Stomach (tissue), 19 donors: Measurements from ENCODE around the gene TMEM150A. TPM values are rescaled to one million over a fixed set of nuclear protein-coding genes. Genes with fewer than 3 reads are reported as not detected.

Experiments
- DNase-seq, 2 donors: peaks; one replicate each; pipeline versions ENCODE4 v3.0.0 to v3.0.0-alpha.2; 2013 to 2019
- H3K27ac ChIP-seq, 5 donors: fragments of 200-600 bp in 4 of 5; sonication (generic) in 4 of 5; one replicate each; pipeline ENCODE4 v1.5.1; 2013 to 2019; ENCODE audit warnings: mild to moderate bottlenecking in 1 of 5, moderate library complexity in 1 of 5
- H3K27me3 ChIP-seq, 3 donors: fragments of 200-600 bp; sonication (generic); one replicate each; pipeline ENCODE4 v1.5.1; 2017 to 2019; ENCODE audit warnings: mixed run types in 1 of 3
- H3K36me3 ChIP-seq, 4 donors: fragments of 200-600 bp; sonication (generic); 1 replicate in 3 of 4; 2 replicates in 1 of 4; pipeline ENCODE4 v1.5.1; 2016 to 2019
- H3K4me1 ChIP-seq, 4 donors: fragments of 200-600 bp; sonication (generic); one replicate each; pipeline ENCODE4 v1.5.1; 2016 to 2019
- H3K4me3 ChIP-seq, 4 donors: fragments of 200-600 bp; sonication (generic) in 3 of 4; one replicate each; pipeline ENCODE4 v1.5.1; 2016 to 2019; ENCODE audit warnings: mild to moderate bottlenecking in 1 of 4
- H3K9me3 ChIP-seq, 4 donors: fragments of 200-600 bp; sonication (generic); one replicate each; pipeline ENCODE4 v1.5.1; 2016 to 2019
- EP300 ChIP-seq: sonication (generic); formaldehyde crosslinking; IDR thresholded peaks from one replicate; pipeline ENCODE4 v1.6.1; 2017; ENCODE audit warnings: antibody characterized with exemption
- POLR2A ChIP-seq, 4 donors: fragments of 450-650 bp; IDR thresholded peaks; one replicate each; pipeline ENCODE4 v1.6.1; 2016; ENCODE audit warnings: antibody characterized with exemption in 4 of 4, control low read depth in 2 of 4, mild to moderate bottlenecking in 1 of 4, moderate library complexity in 1 of 4
- POLR2AphosphoS5 ChIP-seq, 3 donors: sonication (generic); formaldehyde crosslinking; IDR thresholded peaks; one replicate each; pipeline ENCODE4 v1.6.1; 2016; ENCODE audit warnings: antibody characterized with exemption in 3 of 3
- WGBS, 5 donors: extraction: QIAGEN DNeasy Blood & Tissue Kit in 3 of 5; methylation state at CpG; one replicate each; pipeline versions ENCODE4 v1.1.5 to v1.1.7; 2013 to 2018; 5-methylcytosine and 5-hydroxymethylcytosine counted together
- intact Hi-C: fragments of 100-400 bp; cut with DNase I; formaldehyde crosslinking; loops from one replicate; pipeline ENCODE4 v1.15.1; 2023; ENCODE audit warnings: low total_unique reads
- long read RNA-seq, 10 donors: transcript quantifications; one replicate each; lab custom pipeline, GENCODE V29; 2026
- polyA plus RNA-seq, 3 donors: library from polyadenylated mRNA; stranded (reverse); fragments of 200-250 nt; gene quantifications; one replicate each; pipeline ENCODE4 v1.2.3, GENCODE V29; 2013
- total RNA-seq, 5 donors: library from RNA; depleted of rRNA; stranded (reverse); fragments of >200 nt; gene quantifications; one replicate each; pipeline versions ENCODE4 v1.1.0 to v1.2.3, GENCODE V29; 2014 to 2016
- TF ChIP-seq, protein P1 (sequence below), 7 experiments: fragments of 450-650 bp in 4 of 7; fragments of 200-600 bp in 3 of 7; sonication (generic) in 3 of 7; IDR thresholded peaks; one replicate each; pipeline ENCODE4 v1.5.1; 2016 to 2019; ENCODE audit warnings: antibody characterized with exemption in 7 of 7, control low read depth in 2 of 7, mild to moderate bottlenecking in 1 of 7
- donor health status: healthy with polysubstance abuse.
- donor health status: Bipolar disorder and iron deficiency.
- donor health status: healthy.

The TMEM150A gene, protein sequence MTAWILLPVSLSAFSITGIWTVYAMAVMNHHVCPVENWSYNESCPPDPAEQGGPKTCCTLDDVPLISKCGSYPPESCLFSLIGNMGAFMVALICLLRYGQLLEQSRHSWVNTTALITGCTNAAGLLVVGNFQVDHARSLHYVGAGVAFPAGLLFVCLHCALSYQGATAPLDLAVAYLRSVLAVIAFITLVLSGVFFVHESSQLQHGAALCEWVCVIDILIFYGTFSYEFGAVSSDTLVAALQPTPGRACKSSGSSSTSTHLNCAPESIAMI
- 10 to 100 TPM in 3 of 5 donors, 1 to 10 TPM in 1, not detected in 1; 5.0 to 62.4 (median 24.9) TPM for total RNA-seq
- 10 to 100 TPM; 15.9 to 27.8 (median 21.3) TPM for polyA plus RNA-seq
- long read RNA-seq, donor 1, result 0 reads
- long read RNA-seq, donor 2, partial matches to known transcripts, result 0 of 2 reads
- long read RNA-seq, donor 2, other reads (novel, unspliced or antisense), result 0 of 2 reads
- long read RNA-seq, donor 3, partial matches to known transcripts, result 0 of 1 reads
- long read RNA-seq, donor 3, other reads (novel, unspliced or antisense), result 0 of 1 reads
- long read RNA-seq, donor 4, result 0 reads
- long read RNA-seq, donor 5, partial matches to known transcripts, result 0 of 1 reads
- long read RNA-seq, donor 5, other reads (novel, unspliced or antisense), result 0 of 1 reads
- long read RNA-seq, donor 6, result 0 reads
- long read RNA-seq, donor 7, partial matches to known transcripts, result 0 of 3 reads
- long read RNA-seq, donor 7, other reads (novel, unspliced or antisense), result 0 of 3 reads
- long read RNA-seq, donor 8, partial matches to known transcripts, result 0 of 2 reads
- long read RNA-seq, donor 8, other reads (novel, unspliced or antisense), result 0 of 2 reads
- long read RNA-seq, donor 9, partial matches to known transcripts, result 0 of 6 reads
- long read RNA-seq, donor 9, other reads (novel, unspliced or antisense), result 0 of 6 reads
- long read RNA-seq, donor 10, partial matches to known transcripts, result 0 of 1 reads
- long read RNA-seq, donor 10, other reads (novel, unspliced or antisense), result 0 of 1 reads

DNA sequence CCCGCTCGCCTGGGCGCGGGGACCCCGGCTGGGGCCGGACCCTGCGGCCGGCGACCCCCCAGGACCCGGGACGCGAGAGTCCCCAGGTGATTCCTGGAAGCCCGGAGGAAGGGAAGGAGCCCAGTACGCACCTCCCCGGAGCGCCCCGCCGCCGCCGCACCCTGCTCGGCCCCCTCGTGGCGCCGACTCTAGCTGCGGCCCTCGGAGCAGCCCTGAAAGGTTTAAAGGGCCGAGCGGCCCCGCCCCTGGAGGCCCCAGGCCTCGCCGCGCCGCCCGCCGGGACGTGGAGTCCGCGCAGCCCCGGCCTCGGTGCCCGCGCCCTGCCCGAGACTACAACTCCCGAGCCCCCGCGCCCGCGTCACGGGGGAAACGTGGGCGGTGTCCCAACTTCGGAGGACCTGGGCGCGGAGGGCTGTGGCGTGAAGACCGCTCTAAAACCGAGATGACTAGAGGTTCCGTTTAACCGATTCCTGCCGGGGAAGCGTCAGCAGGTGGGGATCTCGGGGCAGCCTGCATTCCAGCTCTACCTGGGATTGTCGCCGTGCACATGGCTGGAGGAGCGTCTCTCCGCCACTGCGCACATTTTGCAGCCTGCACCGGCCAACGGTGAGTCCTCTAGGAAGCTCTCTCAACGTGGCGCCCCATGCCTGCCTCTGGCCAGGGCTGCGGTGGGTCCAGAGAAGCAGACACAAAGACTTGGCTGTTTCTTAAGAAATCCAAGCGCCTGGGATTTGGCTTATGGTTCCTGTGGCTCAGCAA is at the start of gene TMEM150A:
TSS of gene TMEM150A (minus strand) at position 223 of the 759 bp plus-strand sequence. CDS start 750 bp downstream, outside the sequence.
- Histone ChIP-seq H3K9me3 (no peaks in the 10 kb centered on the region), H3K27ac (peak within 1 kb of the TSS; percentile 83 to 94 (median 88)), H3K4me3 (peak within 1 kb of the TSS; percentile 63 to 83 (median 82)), H3K27me3 (no peaks in the 10 kb centered on the region), H3K36me3 (peaks cover 10 to 46% (median 34%) of the 10 kb centered on the region in 4 donors), H3K4me1 (peaks cover 51 to 89% (median 79%) of the 10 kb centered on the region in 4 donors)
- TF ChIP-seq, protein P1, sequence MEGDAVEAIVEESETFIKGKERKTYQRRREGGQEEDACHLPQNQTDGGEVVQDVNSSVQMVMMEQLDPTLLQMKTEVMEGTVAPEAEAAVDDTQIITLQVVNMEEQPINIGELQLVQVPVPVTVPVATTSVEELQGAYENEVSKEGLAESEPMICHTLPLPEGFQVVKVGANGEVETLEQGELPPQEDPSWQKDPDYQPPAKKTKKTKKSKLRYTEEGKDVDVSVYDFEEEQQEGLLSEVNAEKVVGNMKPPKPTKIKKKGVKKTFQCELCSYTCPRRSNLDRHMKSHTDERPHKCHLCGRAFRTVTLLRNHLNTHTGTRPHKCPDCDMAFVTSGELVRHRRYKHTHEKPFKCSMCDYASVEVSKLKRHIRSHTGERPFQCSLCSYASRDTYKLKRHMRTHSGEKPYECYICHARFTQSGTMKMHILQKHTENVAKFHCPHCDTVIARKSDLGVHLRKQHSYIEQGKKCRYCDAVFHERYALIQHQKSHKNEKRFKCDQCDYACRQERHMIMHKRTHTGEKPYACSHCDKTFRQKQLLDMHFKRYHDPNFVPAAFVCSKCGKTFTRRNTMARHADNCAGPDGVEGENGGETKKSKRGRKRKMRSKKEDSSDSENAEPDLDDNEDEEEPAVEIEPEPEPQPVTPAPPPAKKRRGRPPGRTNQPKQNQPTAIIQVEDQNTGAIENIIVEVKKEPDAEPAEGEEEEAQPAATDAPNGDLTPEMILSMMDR (IDR thresholded peaks at IDR 0.05), result peak in 4 of 7 experiments; percentile 18 to 53 (median 32)
- no peak for TF ChIP-seq POLR2A (IDR thresholded peaks at IDR 0.05)
- TF ChIP-seq POLR2AphosphoS5 (IDR thresholded peaks at IDR 0.05), result peak; percentile 75 to 77 (median 76)
- DNase-seq, result peak; percentile 96 to 98
- intact Hi-C loops, result no loop called here
- 0 to 1% (median 1%) methylated on average over 9 to 73 of the region's 73 CpGs for WGBS, 5 donors

DNA sequence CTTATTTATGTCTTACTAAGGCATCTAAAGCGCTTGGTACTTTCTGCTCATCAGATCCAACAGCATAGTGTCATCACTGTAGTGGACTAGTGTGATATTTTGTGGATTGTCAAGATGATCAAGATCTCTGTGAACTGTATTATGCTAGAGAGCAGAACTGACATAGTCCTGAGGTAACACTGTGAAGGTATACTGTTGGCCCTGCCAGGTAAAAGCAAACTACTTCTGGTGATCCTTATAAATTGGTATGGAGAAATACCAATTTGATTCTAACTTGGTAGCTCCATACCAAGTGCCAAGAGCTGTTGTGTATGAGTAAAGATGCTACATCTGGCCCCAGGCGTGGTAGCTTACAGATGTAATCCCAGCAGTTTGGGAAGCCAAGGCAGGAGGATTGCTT is 49.6 kb upstream of the TMEM150A start:
- no peak overlapping the region for H3K4me3 ChIP-seq
- H3K27me3 ChIP-seq, result no peaks in the 10 kb centered on the region
- DNase-seq, result no peak
- H3K27ac ChIP-seq, result no peak overlapping the region
- intact Hi-C loops, result no loop called here
- no peaks in the 10 kb centered on the region for H3K4me1 ChIP-seq
- peaks cover 32 to 94% (median 88%) of the 10 kb centered on the region in 4 donors for H3K36me3 ChIP-seq
- 93 to 96% (median 95%) methylated on average over 2 of the region's 2 CpGs for WGBS, 5 donors
- H3K9me3 ChIP-seq, result no peaks in the 10 kb centered on the region
- TF ChIP-seq POLR2AphosphoS5 (IDR thresholded peaks at IDR 0.05), result no peak
- TF ChIP-seq, protein P1 (IDR thresholded peaks at IDR 0.05), result no peak
- no peak for TF ChIP-seq EP300
- TF ChIP-seq POLR2A (IDR thresholded peaks at IDR 0.05), result no peak

DNA sequence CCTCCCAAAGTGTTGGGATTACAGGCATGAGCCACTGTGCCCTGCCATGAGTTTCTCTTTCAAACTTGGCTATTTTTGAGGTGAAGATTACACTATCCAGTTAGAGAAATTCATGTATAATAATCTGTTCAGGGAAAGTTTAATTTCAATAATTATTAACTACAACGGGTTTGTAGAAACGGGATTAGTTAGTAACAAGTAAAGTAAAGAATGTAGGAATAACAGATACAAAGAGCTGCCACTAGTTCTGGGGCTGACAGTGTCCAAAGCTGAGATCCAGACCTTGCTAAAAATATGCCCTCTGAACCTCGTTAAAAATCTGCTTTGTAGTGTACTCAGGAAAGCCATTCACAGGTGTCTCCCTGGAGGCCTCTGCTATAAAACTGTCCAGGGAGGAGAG is 48.6 kb upstream of the TMEM150A start:
- Histone ChIP-seq H3K4me1 (no peaks in the 10 kb centered on the region), H3K4me3 (no peak overlapping the region), H3K9me3 (no peaks in the 10 kb centered on the region), H3K36me3 (peaks cover 42 to 94% (median 88%) of the 10 kb centered on the region in 4 donors), H3K27ac (peak overlapping the region in 1 of 5 donors; percentile 31), H3K27me3 (no peaks in the 10 kb centered on the region)
- TF ChIP-seq POLR2AphosphoS5 (IDR thresholded peaks at IDR 0.05), result no peak
- no peak for DNase-seq
- WGBS, 5 donors, result 68 to 84% (median 69%) methylated on average over 3 of the region's 3 CpGs
- intact Hi-C loops, result no loop called here

GRCh38 chr2:85650456-85650855 is 48.0 kb upstream of the TMEM150A start:
- WGBS, 5 donors, result 89 to 98% (median 97%) methylated on average over 4 of the region's 4 CpGs
- no peaks in the 10 kb centered on the region for H3K27me3 ChIP-seq
- DNase-seq, result no peak
- intact Hi-C loops, result no loop called here
- no peaks in the 10 kb centered on the region for H3K9me3 ChIP-seq
- peaks cover 47 to 94% (median 90%) of the 10 kb centered on the region in 4 donors for H3K36me3 ChIP-seq
- TF ChIP-seq POLR2A (IDR thresholded peaks at IDR 0.05) (no peak), POLR2AphosphoS5 (IDR thresholded peaks at IDR 0.05) (no peak), EP300 (no peak)
- TF ChIP-seq, protein P1 (IDR thresholded peaks at IDR 0.05), result no peak
- peak overlapping the region in 1 of 5 donors; percentile 31 for H3K27ac ChIP-seq
- no peaks in the 10 kb centered on the region for H3K4me1 ChIP-seq
- H3K4me3 ChIP-seq, result no peak overlapping the region
